Measurements from ENCODE around the gene DYNC1H1. TPM values are rescaled to one million over a fixed set of nuclear protein-coding genes. Genes with fewer than 3 reads are reported as not detected.

Gene DYNC1H1
- total and polyA plus RNA-seq, 2 of the 13 experiments (the other 11 are each of a cell fraction or from before 2014, with no cell fraction given): 74.4 to 239 TPM

DNA sequence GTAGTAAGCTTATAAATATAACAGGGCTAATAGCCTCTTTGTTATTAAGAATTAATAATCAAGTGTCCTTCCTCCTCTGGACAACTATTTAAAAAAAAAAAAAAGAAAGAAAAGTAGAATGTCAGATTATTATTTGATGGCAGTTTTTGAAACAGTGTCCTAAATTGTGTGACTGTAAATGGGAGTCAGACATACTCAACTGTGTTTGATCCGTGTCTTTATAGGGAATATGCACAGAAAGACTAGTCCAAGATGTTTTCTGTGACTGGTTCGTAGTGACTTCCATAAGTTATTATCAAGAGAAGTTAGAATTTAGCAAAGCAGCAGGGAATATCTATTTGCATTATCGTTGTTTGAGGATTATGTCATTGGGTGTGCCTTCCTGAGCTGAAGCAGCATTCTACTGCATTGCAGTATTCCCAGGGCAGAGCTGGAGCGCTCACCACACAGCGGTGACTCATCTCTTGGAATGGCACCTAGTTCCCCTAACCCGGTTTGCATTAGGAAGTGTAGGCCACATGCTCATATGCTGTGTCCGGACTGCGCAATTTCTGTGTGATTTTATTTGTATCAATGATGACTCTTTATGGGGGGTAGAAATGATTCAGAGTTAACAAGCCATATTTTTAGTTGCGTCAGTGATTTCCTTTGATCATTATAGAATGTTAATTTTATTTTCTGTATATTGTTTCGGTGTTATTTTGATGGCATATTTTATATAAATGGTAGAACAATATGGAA, 7.9 kb downstream of the DYNC1H1 start (continued):
- TF ChIP-seq ZNF12 (CRISPR knock-in tag; IDR thresholded peaks at IDR 0.05) (peak; percentile 43; the same call in 1 of the 2 replicates), NR2F6 (IDR thresholded peaks at IDR 0.05) (no peak), NR2F6 (CRISPR knock-in tag; IDR thresholded peaks at IDR 0.05) (peak; percentile 46; the same call in 1 of the 2 replicates), SYNCRIP (IDR thresholded peaks at IDR 0.05; ENCODE audit: insufficient read depth, low read depth, low read length) (no peak), RARA (CRISPR knock-in tag; IDR thresholded peaks at IDR 0.05) (peak; percentile 17; the same call in 1 of the 2 replicates), HMG20A (CRISPR knock-in tag; IDR thresholded peaks at IDR 0.05; ENCODE audit: borderline replicate concordance) (peak; percentile 51; the same call in 1 of the 2 replicates), BCL6 (CRISPR knock-in tag; IDR thresholded peaks at IDR 0.05) (no peak), FOSL2 (CRISPR knock-in tag; IDR thresholded peaks at IDR 0.05) (peak; percentile 99), MXI1 (IDR thresholded peaks at IDR 0.05; ENCODE audit: borderline replicate concordance, low read depth, low read length) (peak; percentile 50; the same call in 1 of the 3 replicates), JUN (CRISPR knock-in tag; IDR thresholded peaks at IDR 0.05) (0 out of 2 replicates have a peak, but pooled peaks have one; percentile 53), RXRB (CRISPR knock-in tag; IDR thresholded peaks at IDR 0.05; ENCODE audit: borderline replicate concordance) (0 out of 2 replicates have a peak, but pooled peaks have one; percentile 13), MED1 (CRISPR knock-in tag; IDR thresholded peaks at IDR 0.05) (0 out of 2 replicates have a peak, but pooled peaks have one; percentile 38), MAFF (IDR thresholded peaks at IDR 0.05; ENCODE audit: low read depth, low read length) (peak; percentile 62), MYC (CRISPR knock-in tag; IDR thresholded peaks at IDR 0.05; ENCODE audit: borderline replicate concordance) (peak; percentile 28; the same call in 1 of the 2 replicates), TGIF2 (CRISPR knock-in tag; IDR thresholded peaks at IDR 0.05) (0 out of 2 replicates have a peak, but pooled peaks have one; percentile 45), TEF (CRISPR knock-in tag; IDR thresholded peaks at IDR 0.05) (no peak), ATF3 (CRISPR knock-in tag; IDR thresholded peaks at IDR 0.05) (peak; percentile 94), THAP11 (CRISPR knock-in tag; IDR thresholded peaks at IDR 0.05) (peak; percentile 74), ZNF614 (CRISPR knock-in tag; IDR thresholded peaks at IDR 0.05; ENCODE audit: borderline replicate concordance) (0 out of 2 replicates have a peak, but pooled peaks have one; percentile 23), CBX5 (CRISPR knock-in tag; IDR thresholded peaks at IDR 0.05; ENCODE audit: borderline replicate concordance) (peak; percentile 20; the same call in 1 of the 2 replicates), ELF3 (CRISPR knock-in tag; IDR thresholded peaks at IDR 0.05) (0 out of 2 replicates have a peak, but pooled peaks have one; percentile 34), CREB1 (IDR thresholded peaks at IDR 0.05) (peak; percentile 36; the same call in 1 of the 2 replicates), CREB1 (CRISPR knock-in tag; IDR thresholded peaks at IDR 0.05) (no peak; the same call in 1 of the 2 replicates), GATAD2A (CRISPR knock-in tag; IDR thresholded peaks at IDR 0.05) (peak; percentile 67; the same call in 1 of the 2 replicates), ZNF792 (CRISPR knock-in tag; IDR thresholded peaks at IDR 0.05) (peak; percentile 51; the same call in 1 of the 2 replicates), ZNF644 (CRISPR knock-in tag; IDR thresholded peaks at IDR 0.05; ENCODE audit: low read depth) (0 out of 2 replicates have a peak, but pooled peaks have one; percentile 57), SALL1 (CRISPR knock-in tag; IDR thresholded peaks at IDR 0.05) (peak; percentile 74), RBFOX2 (IDR thresholded peaks at IDR 0.05; ENCODE audit: low read depth, low read length) (no peak), ZBTB38 (CRISPR knock-in tag; IDR thresholded peaks at IDR 0.05) (peak; percentile 57; the same call in 1 of the 2 replicates), CEBPG (CRISPR knock-in tag; IDR thresholded peaks at IDR 0.05) (peak; percentile 62)
- TF ChIP-seq, protein P1, sequence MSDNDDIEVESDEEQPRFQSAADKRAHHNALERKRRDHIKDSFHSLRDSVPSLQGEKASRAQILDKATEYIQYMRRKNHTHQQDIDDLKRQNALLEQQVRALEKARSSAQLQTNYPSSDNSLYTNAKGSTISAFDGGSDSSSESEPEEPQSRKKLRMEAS (IDR thresholded peaks at IDR 0.05): 0 out of 2 replicates have a peak, but pooled peaks have one; percentile 28
- TF ChIP-seq, protein P2, sequence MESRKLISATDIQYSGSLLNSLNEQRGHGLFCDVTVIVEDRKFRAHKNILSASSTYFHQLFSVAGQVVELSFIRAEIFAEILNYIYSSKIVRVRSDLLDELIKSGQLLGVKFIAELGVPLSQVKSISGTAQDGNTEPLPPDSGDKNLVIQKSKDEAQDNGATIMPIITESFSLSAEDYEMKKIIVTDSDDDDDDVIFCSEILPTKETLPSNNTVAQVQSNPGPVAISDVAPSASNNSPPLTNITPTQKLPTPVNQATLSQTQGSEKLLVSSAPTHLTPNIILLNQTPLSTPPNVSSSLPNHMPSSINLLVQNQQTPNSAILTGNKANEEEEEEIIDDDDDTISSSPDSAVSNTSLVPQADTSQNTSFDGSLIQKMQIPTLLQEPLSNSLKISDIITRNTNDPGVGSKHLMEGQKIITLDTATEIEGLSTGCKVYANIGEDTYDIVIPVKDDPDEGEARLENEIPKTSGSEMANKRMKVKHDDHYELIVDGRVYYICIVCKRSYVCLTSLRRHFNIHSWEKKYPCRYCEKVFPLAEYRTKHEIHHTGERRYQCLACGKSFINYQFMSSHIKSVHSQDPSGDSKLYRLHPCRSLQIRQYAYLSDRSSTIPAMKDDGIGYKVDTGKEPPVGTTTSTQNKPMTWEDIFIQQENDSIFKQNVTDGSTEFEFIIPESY (CRISPR knock-in tag; IDR thresholded peaks at IDR 0.05): 0 out of 2 replicates have a peak, but pooled peaks have one; percentile 30
